Transverse colon (tissue), 4 donors: Measurements from ENCODE around the gene UBAC2.

Experiments used
- EP300 ChIP-seq: sonication (generic); formaldehyde crosslinking; IDR thresholded peaks from one replicate; pipeline ENCODE4 v1.6.1; 2017; ENCODE audit warnings: antibody characterized with exemption, low read depth
- POLR2A ChIP-seq: fragments of 450-650 bp; IDR thresholded peaks from one replicate; pipeline ENCODE4 v1.6.1; 2016; ENCODE audit warnings: antibody characterized with exemption, mild to moderate bottlenecking, moderate library complexity
- POLR2AphosphoS5 ChIP-seq, 3 donors: sonication (generic); formaldehyde crosslinking; IDR thresholded peaks; one replicate each; pipeline ENCODE4 v1.6.1; 2016; ENCODE audit warnings: antibody characterized with exemption in 3 of 3
- TF ChIP-seq, protein P1 (sequence below), 5 experiments: fragments of 200-600 bp in 3 of 5; fragments of 450-650 bp in 2 of 5; sonication (generic) in 3 of 5; IDR thresholded peaks; 1 replicate in 2 of 5; 2 replicates in 3 of 5; pipeline ENCODE4 v1.5.1; 2016 to 2017; ENCODE audit warnings: antibody characterized with exemption in 5 of 5, inconsistent platforms in 3 of 5, mild to moderate bottlenecking in 2 of 5, moderate library complexity in 1 of 5

DNA sequence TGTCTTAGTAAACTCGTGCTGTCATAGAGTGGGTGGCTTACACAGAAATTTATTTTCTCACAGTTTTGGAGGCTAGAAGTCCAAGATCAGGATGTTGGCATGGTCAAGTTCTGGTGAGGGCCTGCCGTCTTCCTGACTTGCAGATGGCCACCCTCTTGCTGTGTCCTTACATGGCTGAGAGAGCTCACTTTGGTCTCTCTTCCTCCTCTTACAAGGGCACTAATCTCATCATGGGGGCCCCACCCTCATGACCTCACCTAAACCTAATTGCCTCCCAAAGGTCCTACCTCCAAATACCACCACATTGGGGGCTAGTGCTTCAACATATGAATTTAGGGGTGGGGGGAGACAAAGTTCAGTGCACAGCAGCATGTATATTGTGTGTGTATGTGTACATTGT, 71.8 kb downstream of the UBAC2 start:
- TF ChIP-seq, protein P1, sequence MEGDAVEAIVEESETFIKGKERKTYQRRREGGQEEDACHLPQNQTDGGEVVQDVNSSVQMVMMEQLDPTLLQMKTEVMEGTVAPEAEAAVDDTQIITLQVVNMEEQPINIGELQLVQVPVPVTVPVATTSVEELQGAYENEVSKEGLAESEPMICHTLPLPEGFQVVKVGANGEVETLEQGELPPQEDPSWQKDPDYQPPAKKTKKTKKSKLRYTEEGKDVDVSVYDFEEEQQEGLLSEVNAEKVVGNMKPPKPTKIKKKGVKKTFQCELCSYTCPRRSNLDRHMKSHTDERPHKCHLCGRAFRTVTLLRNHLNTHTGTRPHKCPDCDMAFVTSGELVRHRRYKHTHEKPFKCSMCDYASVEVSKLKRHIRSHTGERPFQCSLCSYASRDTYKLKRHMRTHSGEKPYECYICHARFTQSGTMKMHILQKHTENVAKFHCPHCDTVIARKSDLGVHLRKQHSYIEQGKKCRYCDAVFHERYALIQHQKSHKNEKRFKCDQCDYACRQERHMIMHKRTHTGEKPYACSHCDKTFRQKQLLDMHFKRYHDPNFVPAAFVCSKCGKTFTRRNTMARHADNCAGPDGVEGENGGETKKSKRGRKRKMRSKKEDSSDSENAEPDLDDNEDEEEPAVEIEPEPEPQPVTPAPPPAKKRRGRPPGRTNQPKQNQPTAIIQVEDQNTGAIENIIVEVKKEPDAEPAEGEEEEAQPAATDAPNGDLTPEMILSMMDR (IDR thresholded peaks at IDR 0.05), result no peak
- TF ChIP-seq EP300 (no peak), POLR2AphosphoS5 (IDR thresholded peaks at IDR 0.05) (no peak), POLR2A (no peak)
